NCI-H524 treated with DMSO at 0.1 percent for 48 hours (cell line): ENCODE data around the gene ALAS1.

ENCODE experiments used
- DNase-seq: peaks from one replicate; lab custom pipeline; 2025; lab: John Stamatoyannopoulos, UW

ALAS1 gene

DNA sequence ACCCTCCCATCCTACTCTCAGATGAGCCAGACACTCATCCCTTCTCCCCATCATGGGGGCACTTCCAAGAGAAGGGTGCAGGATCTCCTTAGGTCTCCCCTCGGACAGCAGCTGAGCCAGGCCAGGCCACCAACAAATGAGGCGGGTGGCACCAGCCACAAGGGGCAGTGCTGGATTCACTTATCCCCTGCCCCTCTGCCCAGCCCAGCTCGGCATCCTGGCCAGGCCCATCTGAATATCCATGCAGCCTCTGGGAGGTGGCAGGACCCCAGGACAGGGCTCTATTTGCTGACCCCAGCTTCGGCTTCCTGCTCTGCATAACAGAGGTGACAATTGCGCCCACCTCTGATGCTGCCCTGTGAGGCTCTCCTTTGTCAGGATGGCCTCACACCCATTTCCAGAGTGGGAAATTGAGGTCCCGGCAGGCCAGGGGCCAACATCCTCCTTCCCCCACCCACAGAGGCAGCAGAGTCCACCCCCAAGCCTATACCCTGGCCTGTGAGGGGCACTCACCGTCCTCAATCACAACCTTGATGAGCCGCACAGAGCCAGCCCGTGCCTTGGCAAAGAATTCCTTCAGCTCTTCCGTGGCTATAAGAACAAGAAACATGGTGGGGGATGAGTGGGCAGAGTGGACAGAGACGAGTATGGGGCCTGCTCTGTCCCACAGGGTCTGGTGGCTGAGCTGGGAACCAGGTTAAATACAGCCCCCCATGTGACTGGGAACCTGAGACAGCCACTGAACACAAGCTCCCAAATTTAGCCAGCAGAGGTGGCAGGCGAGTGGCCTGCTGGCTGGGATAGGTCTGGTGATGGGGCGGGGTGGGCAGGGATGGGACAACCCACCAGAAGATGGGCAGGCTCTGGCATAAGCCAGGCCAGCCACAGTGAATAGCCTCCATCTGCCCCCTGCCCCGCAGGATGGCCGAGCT is 36.8 kb downstream of the ALAS1 start:
- DNase-seq = no peak

DNA sequence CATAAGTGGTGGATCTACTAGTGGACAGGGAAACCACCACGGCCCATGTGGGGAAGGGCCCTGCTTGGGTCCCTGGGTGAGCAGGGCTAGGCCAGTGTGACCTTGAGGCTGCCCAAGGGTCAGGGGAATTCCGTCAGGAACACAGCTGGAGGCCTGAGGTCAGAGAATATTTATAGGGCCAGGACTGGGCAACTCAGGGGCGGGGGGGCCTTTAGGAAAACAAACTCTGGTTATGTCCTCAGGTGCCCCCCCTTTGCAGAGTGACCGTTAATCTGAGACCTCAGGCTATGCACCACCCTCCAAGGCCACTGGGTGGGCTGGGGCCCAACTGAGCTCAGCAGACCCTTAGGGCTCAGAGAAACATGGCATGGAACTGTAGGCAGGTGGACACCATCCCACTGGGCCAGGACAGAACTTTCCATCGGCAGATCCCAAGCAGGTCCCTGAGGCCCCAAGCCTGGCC is 38.5 kb downstream of the ALAS1 start:
- no peak for DNase-seq

DNA sequence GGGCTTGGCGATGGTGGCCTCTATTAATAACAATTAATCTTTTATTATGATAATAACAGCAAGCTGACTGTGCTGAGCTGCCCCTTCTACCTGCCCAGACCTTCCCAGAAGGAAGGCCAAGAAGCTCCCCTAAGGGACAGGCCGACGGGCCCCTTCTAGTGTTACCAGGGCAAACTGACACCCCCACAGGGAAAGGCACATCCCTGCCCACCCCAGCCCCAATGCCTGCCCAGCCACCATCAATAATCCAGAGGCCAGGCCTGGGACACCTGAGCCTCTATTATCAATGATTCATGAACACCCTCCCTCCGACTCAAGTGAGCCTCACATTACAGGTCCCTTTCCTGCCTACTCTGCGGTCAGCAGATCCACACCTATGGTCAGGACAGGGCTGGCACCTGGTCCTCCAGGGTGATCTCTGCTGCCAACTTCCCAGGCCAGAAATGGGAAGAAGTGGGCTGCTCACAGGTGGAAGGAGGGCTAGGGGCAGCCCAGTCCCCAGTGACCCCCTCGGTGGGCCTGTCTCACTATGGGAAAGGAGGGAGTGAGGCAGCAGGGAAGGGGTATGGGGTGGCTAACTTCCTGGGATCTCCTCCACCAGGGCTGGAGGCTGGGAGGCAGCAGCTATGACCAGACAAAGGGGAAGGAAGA is 39.2 kb downstream of the ALAS1 start:
- DNase-seq = no peak

DNA sequence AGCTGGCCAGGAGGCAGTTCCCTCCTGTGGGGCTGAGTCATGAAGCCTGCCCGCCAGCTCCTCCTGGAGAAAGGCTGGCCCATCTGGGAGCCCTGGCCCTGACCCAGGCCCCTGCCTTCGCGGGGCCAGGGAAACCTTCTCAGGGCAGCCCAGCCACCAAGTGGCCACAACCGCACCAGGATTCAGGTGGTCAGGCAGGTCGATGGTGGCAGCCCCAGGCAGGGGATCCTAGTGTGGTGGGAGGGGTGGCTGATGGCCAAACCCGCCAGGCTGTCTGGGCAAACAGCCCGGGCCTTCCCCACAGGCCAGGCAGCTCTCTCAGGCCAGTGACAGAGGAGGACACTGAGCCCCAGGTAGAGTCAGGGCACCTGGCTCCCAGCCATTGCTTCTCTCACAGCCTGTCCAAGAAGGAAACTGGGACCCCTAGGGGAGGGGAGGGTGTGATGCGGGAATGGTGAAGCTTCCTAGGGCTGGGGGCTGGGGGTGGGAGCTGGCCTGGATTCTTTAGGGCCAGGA is 39.8 kb downstream of the ALAS1 start:
- DNase-seq = no peak

DNA sequence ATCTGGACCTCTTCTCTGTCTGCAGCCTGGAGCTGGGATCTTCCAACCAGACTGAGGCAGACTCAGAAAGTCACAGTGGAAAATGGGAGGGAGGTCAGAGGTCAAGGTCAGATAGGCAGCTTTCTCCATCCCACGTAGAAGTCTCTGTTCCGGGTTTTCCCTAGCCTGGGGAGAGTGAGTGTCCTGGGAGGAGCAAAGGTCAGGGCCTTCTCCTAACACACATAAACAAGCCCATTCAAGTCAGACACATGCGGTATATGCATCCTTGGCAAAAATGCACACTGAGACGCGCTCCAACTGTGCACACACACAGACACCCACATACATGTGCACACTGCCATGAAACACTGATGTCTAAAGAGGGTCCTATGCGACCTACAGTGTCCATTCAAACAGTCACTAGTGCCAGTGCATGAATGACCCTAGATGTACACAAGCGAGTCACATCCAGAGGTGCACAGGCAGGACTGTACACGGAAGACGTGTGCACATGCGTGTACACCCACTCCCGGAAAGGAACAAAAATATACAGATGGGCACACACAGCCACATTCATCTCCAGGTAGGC is 40.3 kb downstream of the ALAS1 start:
- DNase-seq = no peak

DNA sequence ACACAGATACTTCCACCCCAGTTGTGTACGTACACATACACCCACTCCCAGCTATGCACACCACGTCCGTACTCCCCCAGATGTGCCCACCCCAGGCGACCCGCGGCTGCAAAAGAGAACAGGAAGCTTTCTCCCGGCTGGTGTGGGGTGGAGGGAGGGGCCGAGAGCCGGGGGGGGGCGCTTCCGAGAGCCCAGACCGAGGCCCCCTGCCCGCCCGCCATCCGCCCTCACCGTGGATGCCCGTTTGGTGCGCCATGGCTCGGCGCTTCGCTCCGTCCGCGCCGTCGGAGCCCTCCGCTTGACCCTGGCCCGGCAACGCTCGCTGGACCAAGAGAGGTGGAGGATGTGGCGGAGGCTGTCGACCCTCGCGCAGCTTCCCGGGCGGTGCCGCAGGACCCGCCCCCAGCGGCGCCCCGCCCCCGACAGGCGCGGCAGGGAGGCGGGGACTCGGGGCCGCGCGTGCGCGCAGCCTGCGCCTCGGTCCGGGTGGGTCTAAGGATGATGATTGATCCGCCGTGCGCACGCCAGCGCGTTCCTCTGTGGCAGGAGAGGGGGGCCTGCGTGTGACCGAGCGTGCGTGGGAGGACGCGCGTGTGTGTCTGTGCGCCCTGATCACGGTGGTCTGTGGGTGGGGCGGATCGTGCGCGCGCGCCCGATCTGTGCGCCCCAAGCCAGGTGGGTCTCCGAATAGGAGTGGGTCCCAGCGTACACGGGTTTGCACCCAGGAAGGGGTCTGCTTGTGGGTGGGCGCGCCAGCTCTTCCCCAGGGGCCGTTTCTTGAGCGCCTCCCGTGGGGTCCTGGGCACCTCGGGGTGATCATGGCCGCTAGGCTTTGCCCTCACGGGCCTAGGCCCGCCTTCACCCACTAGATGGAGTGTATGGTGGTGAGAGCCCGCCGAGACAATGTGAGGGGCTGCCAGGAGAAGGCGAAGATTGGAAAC is 41.1 kb downstream of the ALAS1 start, which contains the start of gene TWF2:
TWF2 (minus strand) TSS at position 398 of the 941 bp plus-strand sequence; CDS start at position 256, 142 bp downstream.
- no peak for DNase-seq

DNA sequence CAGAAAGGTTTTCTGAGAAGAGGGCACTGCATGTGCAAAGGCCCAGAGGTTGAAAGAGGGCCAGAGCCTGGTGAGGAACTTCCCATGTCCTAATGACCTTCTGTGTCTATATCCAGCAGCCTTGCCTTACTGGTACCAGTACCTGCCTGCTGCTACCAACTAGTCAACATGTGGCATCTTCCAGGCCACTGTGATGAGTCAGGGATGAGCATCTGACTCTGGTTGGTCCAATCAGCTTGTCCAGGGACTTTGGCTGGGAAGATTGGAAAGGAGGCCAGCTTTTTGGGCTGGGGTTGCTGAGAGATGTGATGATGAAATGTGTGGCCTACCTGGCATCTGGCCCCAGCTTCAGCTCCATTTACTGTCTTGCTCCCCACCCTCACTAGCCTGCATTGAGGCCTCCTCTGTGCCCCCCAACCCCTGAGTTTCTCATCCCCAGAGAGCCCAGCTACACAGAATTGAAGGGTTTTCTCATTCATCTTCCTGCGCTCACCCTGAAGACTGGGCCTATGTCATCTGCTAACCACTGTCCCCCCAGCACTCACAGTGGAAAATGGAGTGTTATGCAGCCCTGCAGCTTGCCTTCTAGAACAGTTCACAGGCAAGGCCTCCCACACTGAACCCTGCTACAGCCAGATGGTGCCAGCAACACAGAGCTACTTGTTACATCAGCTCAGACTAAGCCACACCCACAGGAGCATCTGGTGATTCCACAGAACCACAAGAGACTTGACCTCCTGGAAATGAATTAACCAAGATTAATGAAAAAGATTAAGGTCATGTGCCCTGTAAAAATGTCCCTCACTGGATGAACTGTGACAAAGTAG is 42.3 kb downstream of the ALAS1 start:
- peak; percentile 94 for DNase-seq

DNA sequence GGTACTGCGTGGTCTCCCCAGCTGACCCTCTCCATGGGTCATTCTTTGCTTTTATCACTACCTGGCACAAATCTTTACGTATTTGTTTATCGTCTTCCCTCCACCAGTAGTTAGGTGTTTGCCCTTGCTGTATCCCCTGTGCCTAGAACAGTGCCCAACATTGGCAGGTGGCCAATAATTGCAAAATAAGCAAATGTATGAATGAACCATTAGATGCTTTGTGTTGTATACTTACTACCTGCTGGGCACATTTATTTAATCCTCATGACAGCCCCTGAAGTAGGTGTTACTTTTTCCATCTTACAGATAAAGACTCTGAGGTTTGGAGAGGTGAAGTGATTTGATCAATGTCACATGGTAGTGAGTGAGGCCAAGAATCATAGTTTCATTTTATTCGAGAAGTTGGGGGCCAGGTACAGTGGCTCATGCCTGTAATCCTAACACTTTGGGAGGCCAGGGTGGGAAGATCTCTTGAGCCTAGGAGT is 43.0 kb downstream of the ALAS1 start:
- no peak for DNase-seq

DNA sequence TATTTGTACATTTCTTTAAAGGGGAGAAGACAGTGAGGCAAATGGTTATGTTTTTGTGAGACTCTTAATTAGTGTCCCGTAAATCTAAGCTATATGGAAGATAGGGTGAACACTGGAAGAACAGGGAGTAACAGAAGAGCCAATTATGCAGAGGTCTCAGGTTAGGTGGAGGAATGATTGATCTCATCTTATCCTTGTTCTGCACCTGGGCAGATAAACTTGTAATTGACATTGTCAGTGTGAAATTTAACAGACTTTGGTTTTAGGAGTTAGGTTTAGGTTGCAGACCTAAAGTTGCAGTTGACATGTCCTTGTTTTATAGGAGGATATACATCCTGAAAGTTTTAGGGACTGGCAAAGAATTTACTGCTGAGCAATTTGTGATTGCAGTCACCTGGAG is 44.1 kb downstream of the ALAS1 start:
- DNase-seq = no peak

DNA sequence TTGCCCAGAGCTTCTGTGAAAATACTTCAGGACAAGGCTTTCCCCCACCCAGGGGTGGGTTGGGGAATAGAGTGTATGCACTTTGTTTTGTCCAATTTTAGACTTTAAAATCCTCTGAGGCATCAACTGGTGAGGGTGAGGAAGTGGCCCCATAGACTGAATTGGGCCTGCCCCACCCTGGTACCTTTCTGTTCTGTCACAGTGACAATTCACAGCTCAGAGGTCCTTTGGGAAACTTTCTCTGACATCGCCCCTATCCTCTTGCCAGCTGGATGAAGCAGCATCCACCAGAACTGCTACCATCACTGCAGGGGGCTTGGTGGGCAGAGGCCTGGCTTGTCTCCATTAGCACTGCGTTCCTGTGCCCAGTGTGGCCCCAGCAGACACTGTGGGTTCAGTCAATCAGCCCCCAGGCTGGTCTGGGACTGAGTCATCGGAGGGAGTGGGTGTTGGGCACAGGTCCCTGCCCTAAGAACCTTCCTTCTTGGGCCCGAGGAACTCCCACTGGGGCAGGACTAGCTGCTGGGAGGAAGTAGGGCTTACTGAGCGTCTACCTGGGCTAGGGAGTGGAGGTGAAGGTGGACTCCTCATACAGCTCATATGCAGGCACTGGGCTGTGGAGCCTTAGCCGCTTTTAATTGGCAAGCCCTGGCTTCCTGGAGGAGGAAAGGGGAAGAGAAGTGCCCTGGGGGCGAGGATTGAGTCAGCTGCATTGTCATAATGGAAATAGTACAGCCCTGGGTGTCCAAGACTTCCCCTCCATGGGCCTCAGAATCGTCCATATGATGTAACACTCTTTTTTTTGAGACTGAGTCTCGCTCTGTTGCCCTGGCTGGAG is 46.0 kb downstream of the ALAS1 start:
- no peak for DNase-seq

DNA sequence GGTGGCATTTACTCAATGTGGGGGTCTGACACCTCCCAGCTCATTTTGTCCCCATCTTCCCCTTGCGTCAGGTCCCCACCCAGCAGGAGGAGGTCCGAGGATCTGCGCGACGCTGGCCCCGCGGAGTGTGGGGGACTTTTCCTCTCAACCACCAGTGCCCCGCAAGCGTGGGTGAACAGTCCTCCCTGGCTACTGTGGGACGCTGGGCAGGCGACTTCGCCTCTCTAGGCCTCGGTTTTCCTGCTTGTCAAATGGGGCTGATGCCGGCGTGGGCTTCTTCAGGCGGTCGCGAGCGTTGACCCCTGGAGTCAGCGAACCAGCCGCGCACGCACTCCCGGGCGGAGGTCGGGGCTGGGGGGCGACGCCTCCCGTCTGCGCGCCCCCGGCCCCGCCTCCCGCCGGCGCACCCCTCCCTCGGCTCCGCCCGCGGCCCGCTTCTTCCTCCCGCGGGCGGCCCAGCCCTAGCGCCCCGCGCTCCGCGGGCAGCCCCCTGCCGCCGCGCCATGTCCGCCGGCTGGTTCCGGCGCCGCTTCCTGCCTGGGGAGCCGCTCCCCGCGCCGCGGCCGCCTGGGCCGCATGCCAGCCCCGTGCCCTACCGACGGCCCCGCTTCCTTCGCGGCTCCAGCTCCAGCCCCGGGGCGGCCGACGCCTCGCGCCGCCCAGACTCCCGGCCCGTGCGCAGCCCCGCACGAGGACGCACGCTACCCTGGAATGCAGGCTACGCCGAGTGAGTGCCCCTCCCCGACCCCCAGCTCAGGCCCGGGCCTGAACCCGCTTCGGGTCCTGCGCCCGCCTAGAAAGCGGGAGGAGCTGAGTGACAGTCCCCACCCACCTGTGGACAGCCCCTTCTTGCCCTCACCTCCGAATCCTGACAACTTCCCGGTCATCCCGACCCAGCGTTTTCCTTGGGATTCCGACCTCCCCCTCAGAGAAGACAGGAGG is 47.6 kb downstream of the ALAS1 start, which contains the start of gene PPM1M:
PPM1M (plus strand) TSS at position 438 of the 942 bp plus-strand sequence; CDS start at position 504, 66 bp downstream.
- no peak for DNase-seq

DNA sequence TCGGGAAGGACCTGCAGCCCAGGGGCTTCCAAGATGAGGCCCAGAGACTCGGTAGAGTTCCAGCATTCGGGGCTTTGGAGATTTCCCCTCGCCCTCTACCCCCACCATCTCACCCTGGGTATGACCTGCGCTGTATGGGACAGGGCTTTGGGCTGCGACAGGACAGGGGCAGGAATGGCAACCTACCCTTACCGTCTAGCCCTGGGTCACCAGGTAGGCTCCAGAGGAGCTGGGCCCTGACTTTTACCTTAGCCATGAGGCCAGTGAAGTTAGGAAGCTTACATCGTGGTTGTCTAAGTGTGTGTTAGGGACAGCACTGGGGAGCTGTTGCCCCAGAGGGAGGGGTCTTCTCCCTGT is 48.3 kb downstream of the ALAS1 start:
- DNase-seq = no peak

DNA sequence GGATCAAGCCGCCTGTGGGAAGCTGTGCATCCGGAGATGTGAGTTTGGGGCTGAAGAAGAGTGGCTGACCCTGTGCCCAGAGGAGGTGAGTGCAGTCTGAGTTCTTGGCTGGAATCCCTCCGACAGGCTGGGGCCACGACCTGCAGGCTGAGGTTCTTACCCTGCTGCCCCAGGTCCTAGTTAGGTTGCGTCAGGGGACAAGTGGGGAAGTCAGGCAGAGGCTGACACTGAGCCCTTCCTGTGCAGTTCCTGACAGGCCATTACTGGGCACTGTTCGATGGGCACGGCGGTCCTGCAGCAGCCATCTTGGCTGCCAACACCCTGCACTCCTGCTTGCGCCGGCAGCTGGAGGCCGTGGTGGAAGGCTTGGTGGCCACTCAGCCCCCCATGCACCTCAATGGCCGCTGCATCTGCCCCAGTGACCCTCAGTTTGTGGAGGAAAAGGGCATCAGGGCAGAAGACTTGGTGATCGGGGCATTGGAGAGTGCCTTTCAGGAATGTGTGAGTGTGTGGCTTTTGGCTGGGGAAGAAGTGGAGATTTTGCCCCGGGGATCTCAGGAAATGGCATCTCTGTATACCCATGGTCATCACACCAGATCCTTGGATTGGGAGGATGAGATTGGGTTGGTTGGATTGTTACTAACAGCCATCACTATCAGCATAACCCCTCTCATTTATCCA is 48.9 kb downstream of the ALAS1 start:
- DNase-seq = no peak

DNA sequence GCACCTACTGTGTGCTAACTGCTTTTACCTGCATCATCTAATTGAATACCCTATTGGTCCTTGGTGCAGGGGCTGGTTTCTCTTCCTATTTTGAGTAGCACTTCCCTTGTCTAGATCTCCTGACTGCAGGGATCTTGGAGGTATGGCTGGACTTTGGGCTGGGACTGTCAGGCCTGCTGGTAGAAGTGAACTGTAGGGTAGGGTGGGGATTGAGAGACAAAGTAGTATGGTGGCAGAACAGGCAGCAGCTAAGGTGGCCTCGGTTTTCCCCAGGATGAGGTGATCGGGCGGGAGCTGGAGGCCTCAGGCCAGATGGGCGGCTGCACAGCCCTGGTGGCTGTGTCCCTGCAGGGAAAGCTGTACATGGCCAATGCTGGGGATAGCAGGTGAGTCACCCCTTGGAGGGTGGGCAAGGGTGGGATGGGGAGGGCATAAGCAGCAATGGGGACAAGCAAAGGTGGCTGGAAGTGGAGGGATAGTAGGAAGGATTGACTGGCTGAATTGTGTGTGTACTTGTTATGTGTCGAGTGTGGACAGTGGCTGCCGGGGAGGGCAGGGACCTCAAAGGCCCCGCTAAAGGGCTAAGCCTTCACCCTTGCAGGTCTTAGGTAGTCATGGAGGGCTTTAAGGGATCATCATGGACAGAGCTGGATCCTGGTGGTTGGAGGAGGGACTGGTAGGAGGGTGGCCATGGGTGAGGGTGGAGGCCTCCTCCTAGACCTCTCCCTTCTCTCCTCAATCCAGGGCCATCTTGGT is 49.6 kb downstream of the ALAS1 start:
- DNase-seq = no peak

DNA sequence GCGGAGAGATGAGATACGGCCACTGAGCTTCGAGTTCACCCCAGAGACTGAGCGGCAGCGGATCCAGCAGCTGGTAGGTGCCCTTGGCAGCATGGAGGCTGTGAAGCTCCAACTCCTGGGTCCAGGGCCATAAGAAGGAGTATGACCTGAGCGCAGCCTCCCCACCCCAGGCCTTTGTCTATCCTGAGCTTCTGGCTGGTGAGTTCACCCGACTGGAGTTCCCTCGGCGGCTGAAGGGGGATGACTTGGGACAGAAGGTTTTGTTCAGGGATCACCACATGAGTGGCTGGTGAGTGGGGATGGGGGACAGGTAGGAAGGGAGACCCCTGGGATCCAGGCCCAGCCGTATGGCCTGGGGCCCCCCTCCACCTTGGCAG is 50.2 kb downstream of the ALAS1 start:
- DNase-seq = no peak

DNA sequence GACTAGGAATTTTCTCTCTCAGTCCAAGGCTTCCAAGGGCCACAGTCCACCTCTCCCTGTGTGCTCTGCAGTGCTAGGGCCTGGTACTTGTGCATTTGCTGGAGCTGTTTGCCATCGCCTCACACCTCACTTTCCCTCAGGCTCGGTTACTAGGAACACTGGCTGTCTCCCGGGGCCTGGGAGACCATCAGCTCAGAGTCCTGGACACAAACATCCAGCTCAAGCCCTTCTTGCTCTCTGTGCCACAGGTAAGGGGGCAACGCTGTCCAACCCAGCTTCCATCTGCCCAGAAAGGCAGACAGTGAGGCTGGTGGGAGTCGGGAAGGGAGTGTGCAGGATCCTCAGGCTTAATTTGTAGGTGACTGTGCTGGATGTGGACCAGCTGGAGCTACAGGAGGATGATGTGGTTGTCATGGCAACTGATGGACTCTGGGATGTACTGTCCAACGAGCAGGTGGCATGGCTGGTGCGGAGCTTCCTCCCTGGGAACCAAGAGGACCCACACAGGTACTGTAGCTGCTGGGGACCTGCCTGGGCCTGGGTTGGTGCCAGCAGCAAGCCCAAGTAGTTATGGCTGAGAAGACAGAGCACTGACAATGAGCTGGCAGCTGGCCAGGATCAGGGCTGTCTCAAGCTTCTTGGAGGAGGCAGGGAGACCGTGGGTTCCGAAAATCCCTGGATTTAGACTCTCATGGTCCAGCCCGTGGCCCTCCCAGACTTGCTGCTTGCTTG is 51.0 kb downstream of the ALAS1 start:
- DNase-seq = peak; percentile 5
